ENCODE measurements around the gene IQCK. TPM values are rescaled to one million over a fixed set of nuclear protein-coding genes. Genes with fewer than 3 reads are reported as not detected.

The IQCK gene
- total and polyA plus RNA-seq, 8 donors, result 3.5 to 100.0 (median 13.6) TPM

DNA sequence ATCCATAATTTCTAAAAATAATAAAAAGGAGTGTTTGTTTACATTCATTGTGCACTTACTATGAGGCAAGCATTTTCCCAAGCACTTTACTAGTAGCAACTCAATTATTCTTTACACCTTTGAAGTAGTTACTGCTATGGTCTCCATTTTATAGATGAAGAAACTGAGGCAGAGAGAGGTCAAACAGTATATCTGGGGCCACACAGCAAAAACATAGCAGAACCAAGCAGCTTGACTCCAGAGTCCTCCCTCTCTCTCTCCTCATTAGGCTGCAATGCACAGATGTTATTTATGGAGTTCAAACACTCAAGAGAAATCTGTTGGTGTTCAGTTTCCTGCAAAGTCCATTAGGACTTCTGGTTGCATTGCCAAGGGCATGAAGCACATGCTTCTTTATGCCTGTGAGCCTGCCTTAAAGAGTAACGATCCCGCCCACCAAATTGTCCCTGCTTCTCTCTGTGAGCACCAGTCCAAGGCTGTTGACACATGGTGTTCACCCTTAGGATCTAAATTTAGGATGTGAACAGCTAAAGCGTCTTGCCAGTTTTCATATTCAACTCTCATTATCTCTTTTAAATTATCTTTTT, 122.5 kb downstream of the IQCK start:
- no peak overlapping the region for H3K4me3 ChIP-seq
- intact Hi-C loops (cut with DNase I; ENCODE audit: low total_unique reads), result no loop called here
- DNase-seq, result peak in 1 of 2 donors; percentile 41
- H3K36me3 ChIP-seq, result no peaks in the 10 kb centered on the region
- WGBS, 5 donors, result 51 to 60% (median 56%) methylated on average over 3 of the region's 3 CpGs
- H3K4me1 ChIP-seq, result peaks cover 0 to 13% (median 2%) of the 10 kb centered on the region in 4 donors
- H3K9me3 ChIP-seq, result no peaks in the 10 kb centered on the region
- no peaks in the 10 kb centered on the region for H3K27me3 ChIP-seq
- H3K27ac ChIP-seq, result no peak overlapping the region
- TF ChIP-seq POLR2A (IDR thresholded peaks at IDR 0.05) (no peak), POLR2AphosphoS5 (IDR thresholded peaks at IDR 0.05) (no peak), CTCF (IDR thresholded peaks at IDR 0.05) (no peak), EP300 (IDR thresholded peaks at IDR 0.05) (no peak)

DNA sequence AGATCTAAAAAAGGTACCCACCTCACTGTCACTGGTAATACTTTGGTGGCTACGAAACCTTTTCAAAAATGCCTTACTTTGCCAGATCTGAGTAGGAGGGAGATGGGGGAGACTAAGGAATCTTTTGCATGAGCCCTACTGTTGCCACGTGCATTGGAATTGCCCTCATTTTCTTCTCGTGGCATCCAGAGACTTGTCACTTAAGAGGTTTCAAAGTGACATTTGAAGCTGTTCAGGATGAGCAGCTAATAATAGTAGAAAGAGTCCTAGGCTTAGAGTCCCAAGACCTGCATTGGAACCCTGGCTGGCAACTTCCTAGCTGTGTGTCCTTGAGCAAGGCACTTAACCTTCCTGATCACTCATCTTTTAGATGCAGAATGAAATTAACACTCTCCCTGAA, 123.1 kb downstream of the IQCK start:
- Histone ChIP-seq H3K36me3 (no peaks in the 10 kb centered on the region), H3K27me3 (no peaks in the 10 kb centered on the region), H3K4me3 (no peak overlapping the region), H3K27ac (no peak overlapping the region), H3K9me3 (no peaks in the 10 kb centered on the region), H3K4me1 (peaks cover 0 to 13% (median 2%) of the 10 kb centered on the region in 4 donors)
- TF ChIP-seq EP300 (IDR thresholded peaks at IDR 0.05) (no peak), POLR2AphosphoS5 (IDR thresholded peaks at IDR 0.05) (no peak), POLR2A (IDR thresholded peaks at IDR 0.05) (no peak), CTCF (IDR thresholded peaks at IDR 0.05) (no peak)
- intact Hi-C loops (cut with DNase I; ENCODE audit: low total_unique reads), result no loop called here
- no peak for DNase-seq
- 72 to 94% (median 81%) methylated on average over 3 of the region's 3 CpGs for WGBS, 5 donors

DNA sequence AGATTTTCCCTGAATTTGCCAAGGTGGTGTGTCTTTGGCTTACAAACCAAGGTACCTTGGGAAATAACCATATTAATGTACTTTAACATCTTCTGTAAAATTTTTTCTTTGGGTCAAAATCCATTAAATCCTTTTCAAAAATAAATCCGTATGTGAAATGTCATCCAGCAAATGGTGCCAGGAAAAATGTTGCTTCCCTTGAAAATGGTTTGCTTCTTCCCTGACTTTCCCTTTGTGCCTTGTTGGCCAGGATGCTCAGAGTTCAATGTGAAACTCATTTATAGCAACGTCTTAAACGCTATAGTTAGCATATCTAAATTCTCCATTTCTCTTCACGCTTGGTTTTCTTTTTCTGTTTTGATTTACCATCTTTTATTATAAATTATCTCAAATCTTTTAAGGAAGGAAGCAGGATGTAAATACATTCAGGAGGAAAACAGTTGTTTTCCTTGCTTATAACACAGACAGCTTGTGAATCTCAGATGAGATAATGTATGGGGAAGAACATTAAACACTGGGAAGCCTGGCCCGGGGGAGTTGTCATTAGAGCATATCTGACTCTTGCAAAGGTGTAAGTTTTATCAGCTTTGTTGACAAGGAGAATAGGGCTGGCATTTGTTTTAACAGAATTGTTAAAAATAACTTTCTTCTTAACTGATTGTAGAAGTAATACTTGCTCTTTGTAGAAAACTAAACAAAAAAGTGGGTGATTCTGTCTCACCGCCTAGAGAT, 124.5 kb downstream of the IQCK start:
- intact Hi-C loops (cut with DNase I; ENCODE audit: low total_unique reads), result no loop called here
- no peak overlapping the region for H3K4me3 ChIP-seq
- H3K27me3 ChIP-seq, result no peaks in the 10 kb centered on the region
- DNase-seq, result no peak
- peaks cover 0 to 10% (median 2%) of the 10 kb centered on the region in 4 donors for H3K4me1 ChIP-seq
- no peaks in the 10 kb centered on the region for H3K9me3 ChIP-seq
- TF ChIP-seq CTCF (IDR thresholded peaks at IDR 0.05) (no peak), POLR2A (IDR thresholded peaks at IDR 0.05) (no peak), EP300 (IDR thresholded peaks at IDR 0.05) (no peak), POLR2AphosphoS5 (IDR thresholded peaks at IDR 0.05) (no peak)
- 44 to 62% (median 47%) methylated on average over 6 of the region's 6 CpGs for WGBS, 5 donors
- H3K27ac ChIP-seq, result no peak overlapping the region
- no peaks in the 10 kb centered on the region for H3K36me3 ChIP-seq

- H3K4me3 ChIP-seq, result no peak overlapping the region
- DNase-seq, result no peak
- TF ChIP-seq EP300 (IDR thresholded peaks at IDR 0.05) (no peak), POLR2AphosphoS5 (IDR thresholded peaks at IDR 0.05) (no peak), CTCF (IDR thresholded peaks at IDR 0.05) (no peak), POLR2A (IDR thresholded peaks at IDR 0.05) (no peak)
- no peaks in the 10 kb centered on the region for H3K27me3 ChIP-seq
- no peaks in the 10 kb centered on the region for H3K36me3 ChIP-seq
- WGBS, 5 donors, result 84 to 90% (median 87%) methylated on average over 1 of the region's 1 CpG
- intact Hi-C loops (cut with DNase I; ENCODE audit: low total_unique reads), result no loop called here
- H3K4me1 ChIP-seq, result peaks cover 0 to 4% (median 1%) of the 10 kb centered on the region in 4 donors
- no peak overlapping the region for H3K27ac ChIP-seq
- no peaks in the 10 kb centered on the region for H3K9me3 ChIP-seq
These were observed 125.3 kb downstream of the IQCK start for GRCh38 chr16:19843371-19843770.

Data from stomach (tissue), 9 donors.